ENCODE data around the gene NUP214. TPM values are rescaled to one million over a fixed set of nuclear protein-coding genes. Genes with fewer than 3 reads are reported as not detected.

NUP214 gene
- total RNA-seq, 1 experiment from 2014 or later: 52.3 TPM

DNA sequence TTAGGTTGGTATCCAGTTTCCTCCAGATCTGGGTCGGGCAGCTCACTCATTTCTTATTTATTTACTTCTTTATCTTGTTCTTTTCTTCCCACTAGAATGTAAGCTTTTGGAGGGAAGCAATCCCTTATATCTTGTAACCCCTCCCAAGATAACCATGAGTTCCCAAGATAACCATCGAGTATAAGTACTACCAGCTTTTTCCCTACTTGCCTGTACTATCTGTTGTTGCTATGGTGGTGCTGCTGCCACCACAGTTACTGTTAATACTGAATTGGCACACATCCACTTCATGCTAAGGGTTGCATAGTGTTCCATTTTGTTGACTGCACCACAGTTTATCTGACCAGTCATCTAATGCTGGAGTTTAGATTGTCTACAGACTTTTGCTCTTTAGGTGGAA, 19.9 kb downstream of the NUP214 start:
- no peak overlapping the region for H3K4me3 ChIP-seq (ENCODE audit: low read depth, low read length)
- peaks cover 2% of the 10 kb centered on the region; the same call in 1 of the 2 replicates for H3K36me3 ChIP-seq (ENCODE audit: control insufficient read depth, insufficient read depth, low read length)
- intact Hi-C loops (cut with micrococcal nuclease; ENCODE audit: unreplicated experiment): no loop called here
- ChIA-PET CTCF (no interaction called here), POLR2A (no interaction called here)
- Mint-ChIP-seq H3K4me3 (ENCODE audit: unreplicated experiment) (no peak overlapping the region), H3K9me3 (ENCODE audit: unreplicated experiment) (no peaks in the 10 kb centered on the region), H3K27me3 (ENCODE audit: insufficient read depth, unreplicated experiment) (no peaks in the 10 kb centered on the region), H3K27ac (ENCODE audit: unreplicated experiment) (no peak overlapping the region), H3K36me3 (ENCODE audit: insufficient read depth, unreplicated experiment) (peaks cover 86% of the 10 kb centered on the region), H3K4me1 (ENCODE audit: low read depth, unreplicated experiment) (no peaks in the 10 kb centered on the region)
- H3K27me3 ChIP-seq (replicated peaks; ENCODE audit: control insufficient read depth, insufficient read depth, low read length): no peaks in the 10 kb centered on the region
- no TSS peak for BruUV-seq (replicated peaks)
- no peaks in the 10 kb centered on the region for H3K9me3 ChIP-seq
- H3K4me1 ChIP-seq: no peaks in the 10 kb centered on the region
- DNase-seq: no peak
- no peak for TF ChIP-seq CTCF (IDR thresholded peaks at IDR 0.05; ENCODE audit: insufficient read depth in 1 of 2, low read depth in 1 of 2, low read length in 1 of 2, severe bottlenecking in 1 of 2, unreplicated experiment in 1 of 2)

DNA sequence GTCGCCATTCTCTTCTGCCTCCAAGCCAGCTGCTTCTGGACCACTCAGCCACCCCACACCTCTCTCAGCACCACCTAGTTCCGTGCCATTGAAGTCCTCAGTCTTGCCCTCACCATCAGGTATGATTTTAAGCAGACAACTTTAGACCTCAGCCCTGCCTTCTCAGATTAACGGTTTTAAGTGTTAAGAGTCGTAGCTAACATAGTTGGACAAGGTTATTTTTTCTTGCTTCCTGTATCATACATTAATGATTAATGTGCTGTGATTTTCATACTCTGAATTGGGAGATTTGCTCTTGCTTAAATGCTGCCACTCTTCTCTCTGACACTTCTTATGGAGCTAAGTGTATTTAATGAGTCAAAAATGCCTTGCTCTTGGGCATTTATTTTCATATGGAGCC, 20.8 kb downstream of the NUP214 start:
- DNase-seq: no peak

GRCh38 chr9:131148276-131148675, 22.9 kb downstream of the NUP214 start:
- H3K27ac Mint-ChIP-seq (ENCODE audit: unreplicated experiment): no peak overlapping the region
- intact Hi-C loops (cut with micrococcal nuclease; ENCODE audit: unreplicated experiment): no loop called here
- no TSS peak for BruUV-seq (replicated peaks)

More for the DNA sequence above, 20.8 kb downstream of the NUP214 start:
- Histone ChIP-seq H3K4me3 (ENCODE audit: low read depth, low read length) (no peak overlapping the region), H3K9me3 (no peaks in the 10 kb centered on the region), H3K27me3 (replicated peaks; ENCODE audit: control insufficient read depth, insufficient read depth, low read length) (no peaks in the 10 kb centered on the region), H3K4me1 (no peaks in the 10 kb centered on the region), H3K36me3 (ENCODE audit: control insufficient read depth, insufficient read depth, low read length) (peaks cover 2% of the 10 kb centered on the region; the same call in 1 of the 2 replicates)
- Mint-ChIP-seq H3K27ac (ENCODE audit: unreplicated experiment) (no peak overlapping the region), H3K4me3 (ENCODE audit: unreplicated experiment) (no peak overlapping the region), H3K9me3 (ENCODE audit: unreplicated experiment) (no peaks in the 10 kb centered on the region), H3K4me1 (ENCODE audit: low read depth, unreplicated experiment) (no peaks in the 10 kb centered on the region), H3K27me3 (ENCODE audit: insufficient read depth, unreplicated experiment) (no peaks in the 10 kb centered on the region), H3K36me3 (ENCODE audit: insufficient read depth, unreplicated experiment) (peaks cover 84% of the 10 kb centered on the region)
- intact Hi-C loops (cut with micrococcal nuclease; ENCODE audit: unreplicated experiment): no loop called here
- POLR2A ChIA-PET: no interaction called here
- no TSS peak for BruUV-seq (replicated peaks)
- TF ChIP-seq CTCF (IDR thresholded peaks at IDR 0.05; ENCODE audit: insufficient read depth in 1 of 2, low read depth in 1 of 2, low read length in 1 of 2, severe bottlenecking in 1 of 2, unreplicated experiment in 1 of 2): no peak
- CTCF ChIA-PET: no interaction called here

More at GRCh38 chr9:131148276-131148675, 22.9 kb downstream of the NUP214 start:
- no peak for TF ChIP-seq CTCF (IDR thresholded peaks at IDR 0.05; ENCODE audit: insufficient read depth in 1 of 2, low read depth in 1 of 2, low read length in 1 of 2, severe bottlenecking in 1 of 2, unreplicated experiment in 1 of 2)
- no peak for DNase-seq
- Histone ChIP-seq H3K4me3 (ENCODE audit: low read depth, low read length) (no peak overlapping the region), H3K27me3 (replicated peaks; ENCODE audit: control insufficient read depth, insufficient read depth, low read length) (no peaks in the 10 kb centered on the region), H3K9me3 (no peaks in the 10 kb centered on the region), H3K36me3 (ENCODE audit: control insufficient read depth, insufficient read depth, low read length) (peaks cover 2% of the 10 kb centered on the region; the same call in 1 of the 2 replicates), H3K4me1 (no peaks in the 10 kb centered on the region)
- Mint-ChIP-seq H3K4me1 (ENCODE audit: low read depth, unreplicated experiment) (no peaks in the 10 kb centered on the region), H3K27me3 (ENCODE audit: insufficient read depth, unreplicated experiment) (no peaks in the 10 kb centered on the region), H3K36me3 (ENCODE audit: insufficient read depth, unreplicated experiment) (peaks cover 86% of the 10 kb centered on the region), H3K4me3 (ENCODE audit: unreplicated experiment) (no peak overlapping the region), H3K9me3 (ENCODE audit: unreplicated experiment) (no peaks in the 10 kb centered on the region)
- CTCF ChIA-PET: no interaction called here
- POLR2A ChIA-PET: no interaction called here
